Chondrocyte (in vitro differentiated cells): ENCODE data around the gene LMO7. TPM values are rescaled to one million over a fixed set of nuclear protein-coding genes. Genes with fewer than 3 reads are reported as not detected.
A peak's percentile ranks its signal among the peaks of the same experiment; 100 is the strongest.

Source experiments
- DNase-seq: peaks from one replicate; pipeline ENCODE4 v3.0.0; 2021; ENCODE audit warnings: mixed read lengths, low spot score
- H3K27ac Mint-ChIP-seq: one replicate; pipeline ENCODE4 v1.8.0; 2021; ENCODE audit warnings: mild to moderate bottlenecking, moderate library complexity, mixed read lengths; ENCODE audit not compliant: unreplicated experiment
- H3K27me3 Mint-ChIP-seq: 2 replicates; pipeline ENCODE4 v1.8.0; 2021; ENCODE audit warnings: low read depth, mixed read lengths
- H3K36me3 Mint-ChIP-seq: 2 replicates; pipeline ENCODE4 v1.8.0; 2021; ENCODE audit warnings: low read depth, mixed read lengths
- H3K4me1 Mint-ChIP-seq: 2 replicates; pipeline ENCODE4 v1.8.0; 2021; ENCODE audit warnings: low read depth, mild to moderate bottlenecking, mixed read lengths
- H3K4me3 Mint-ChIP-seq: one replicate; pipeline ENCODE4 v1.8.0; 2021; ENCODE audit warnings: mild to moderate bottlenecking, moderate library complexity, mixed read lengths; ENCODE audit not compliant: unreplicated experiment
- H3K9me3 Mint-ChIP-seq: 2 replicates; pipeline ENCODE4 v1.8.0; 2021; ENCODE audit warnings: low read depth, mixed read lengths
- long read RNA-seq: library from polyadenylated mRNA; stranded (forward); transcript quantifications from one replicate; pipeline ENCODE4 v2.0.0, GENCODE V29; 2021
- total RNA-seq: library from RNA; stranded (reverse); gene quantifications from 3 replicates; pipeline ENCODE4 v1.2.1, GENCODE V29; 2021
- TF ChIP-seq, protein P1 (sequence below): fragments of 200-600 bp; sonication (generic); IDR thresholded peaks from 2 replicates; pipeline ENCODE4 v1.5.0; 2021; ENCODE audit warnings: antibody characterized with exemption, mild to moderate bottlenecking, moderate library complexity

The LMO7 gene
- total RNA-seq: 199 to 335 TPM (median 201 TPM) in 3 replicates
- long read RNA-seq, transcript LMO7-227 (1 exons, 2,039 nt): major isoform, 6 of 113 reads
- long read RNA-seq, partial matches to known transcripts: 53 of 113 reads
- long read RNA-seq, other reads (novel, unspliced or antisense): 54 of 113 reads

DNA sequence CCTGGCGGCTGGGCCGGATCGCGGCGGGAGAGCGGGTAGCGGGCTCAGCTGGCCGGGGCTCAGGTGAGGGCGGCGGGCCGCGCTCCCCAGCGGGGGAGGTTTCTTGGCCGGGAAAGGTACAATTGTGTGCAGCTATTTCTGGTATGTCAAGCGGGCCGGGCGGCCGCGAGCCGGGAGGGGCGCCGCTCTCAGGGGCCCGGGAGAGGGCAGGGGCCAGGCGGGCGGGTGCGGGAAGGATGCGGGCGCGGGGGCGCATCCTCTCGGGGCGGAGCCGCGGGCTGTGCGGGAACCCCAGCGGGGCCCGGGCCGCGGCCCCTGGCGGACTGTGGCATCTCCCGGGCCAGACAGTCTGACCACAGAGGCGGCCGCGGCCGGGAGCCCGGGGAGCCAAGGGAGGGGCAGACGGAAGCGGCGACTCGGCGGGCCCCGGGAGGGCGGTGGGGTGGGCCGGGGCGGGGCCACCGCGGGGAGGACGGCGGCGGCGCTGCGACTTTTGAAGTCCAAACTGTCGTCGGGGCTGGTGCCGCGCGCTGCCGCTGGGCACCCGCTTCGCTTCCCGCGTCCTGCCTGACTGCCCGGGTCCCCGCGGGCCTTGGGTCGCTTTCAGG is at the start of gene LMO7:
Gene LMO7, plus strand, starts transcription at position 503 of the 608 bp plus-strand sequence. CDS start 328 bp downstream, outside the sequence.
- H3K9me3 Mint-ChIP-seq: no peaks in the 10 kb centered on the region
- peak within 1 kb of the TSS; percentile 73 for H3K4me3 Mint-ChIP-seq
- peaks cover 55% of the 10 kb centered on the region for H3K4me1 Mint-ChIP-seq
- TF ChIP-seq, protein P1, sequence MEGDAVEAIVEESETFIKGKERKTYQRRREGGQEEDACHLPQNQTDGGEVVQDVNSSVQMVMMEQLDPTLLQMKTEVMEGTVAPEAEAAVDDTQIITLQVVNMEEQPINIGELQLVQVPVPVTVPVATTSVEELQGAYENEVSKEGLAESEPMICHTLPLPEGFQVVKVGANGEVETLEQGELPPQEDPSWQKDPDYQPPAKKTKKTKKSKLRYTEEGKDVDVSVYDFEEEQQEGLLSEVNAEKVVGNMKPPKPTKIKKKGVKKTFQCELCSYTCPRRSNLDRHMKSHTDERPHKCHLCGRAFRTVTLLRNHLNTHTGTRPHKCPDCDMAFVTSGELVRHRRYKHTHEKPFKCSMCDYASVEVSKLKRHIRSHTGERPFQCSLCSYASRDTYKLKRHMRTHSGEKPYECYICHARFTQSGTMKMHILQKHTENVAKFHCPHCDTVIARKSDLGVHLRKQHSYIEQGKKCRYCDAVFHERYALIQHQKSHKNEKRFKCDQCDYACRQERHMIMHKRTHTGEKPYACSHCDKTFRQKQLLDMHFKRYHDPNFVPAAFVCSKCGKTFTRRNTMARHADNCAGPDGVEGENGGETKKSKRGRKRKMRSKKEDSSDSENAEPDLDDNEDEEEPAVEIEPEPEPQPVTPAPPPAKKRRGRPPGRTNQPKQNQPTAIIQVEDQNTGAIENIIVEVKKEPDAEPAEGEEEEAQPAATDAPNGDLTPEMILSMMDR: no peak
- no peaks in the 10 kb centered on the region for H3K36me3 Mint-ChIP-seq
- H3K27ac Mint-ChIP-seq: peak within 1 kb of the TSS; percentile 81
- DNase-seq: peak; percentile 92
- no peaks in the 10 kb centered on the region for H3K27me3 Mint-ChIP-seq

DNA sequence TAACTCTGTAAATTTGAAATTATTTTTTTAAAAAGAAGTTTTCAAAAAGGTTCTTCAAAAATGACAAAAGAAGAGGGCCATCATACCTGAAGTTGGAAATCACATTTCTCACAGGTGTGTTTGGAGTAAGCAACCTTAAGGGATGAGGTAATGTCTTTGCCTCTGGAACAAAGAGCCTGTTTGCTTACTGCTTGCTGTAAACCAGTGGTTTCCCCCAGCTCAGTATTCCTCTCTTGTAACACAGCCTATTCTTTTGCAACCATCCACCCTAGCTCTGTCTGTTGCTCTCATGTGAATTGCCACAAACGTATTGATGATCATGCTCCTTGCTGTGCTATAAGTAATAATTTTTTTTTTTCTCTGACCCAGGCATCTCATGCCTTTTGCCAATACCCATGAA is 48.5 kb upstream of the LMO7 start:
- Mint-ChIP-seq H3K4me3 (no peak overlapping the region), H3K27ac (no peak overlapping the region), H3K4me1 (peaks cover 5% of the 10 kb centered on the region), H3K36me3 (peaks cover 20% of the 10 kb centered on the region), H3K9me3 (peaks cover 24% of the 10 kb centered on the region), H3K27me3 (no peaks in the 10 kb centered on the region)
- DNase-seq: no peak
- TF ChIP-seq, protein P1: no peak

DNA sequence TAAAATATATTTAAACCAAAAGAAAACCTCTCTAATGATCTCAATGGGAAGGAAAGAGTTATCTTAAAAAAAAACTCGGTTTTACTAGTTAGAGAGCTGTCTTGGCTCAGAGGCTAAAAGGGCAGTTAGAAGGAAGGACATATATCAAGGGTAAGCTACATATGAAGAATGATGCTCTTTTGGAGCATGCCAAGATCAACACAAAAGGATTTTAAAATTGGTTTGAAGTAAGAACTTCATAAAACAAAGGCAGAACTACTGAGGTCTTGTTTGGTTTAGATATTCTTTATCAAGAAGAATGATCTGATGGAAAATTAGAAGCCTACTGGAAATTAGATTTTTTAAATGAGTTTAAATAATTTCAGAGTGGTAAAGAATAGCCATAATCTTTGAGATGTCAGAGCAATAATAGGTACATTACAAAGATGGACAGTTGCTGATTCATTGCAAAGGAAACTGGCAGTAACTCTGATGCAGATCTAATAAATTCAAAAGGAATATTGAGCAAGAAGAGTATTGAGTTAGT is 39.4 kb upstream of the LMO7 start:
- Mint-ChIP-seq H3K4me1 (peaks cover 8% of the 10 kb centered on the region), H3K4me3 (no peak overlapping the region), H3K27ac (no peak overlapping the region), H3K36me3 (peaks cover 5% of the 10 kb centered on the region), H3K9me3 (no peaks in the 10 kb centered on the region), H3K27me3 (no peaks in the 10 kb centered on the region)
- TF ChIP-seq, protein P1: no peak
- DNase-seq: no peak

DNA sequence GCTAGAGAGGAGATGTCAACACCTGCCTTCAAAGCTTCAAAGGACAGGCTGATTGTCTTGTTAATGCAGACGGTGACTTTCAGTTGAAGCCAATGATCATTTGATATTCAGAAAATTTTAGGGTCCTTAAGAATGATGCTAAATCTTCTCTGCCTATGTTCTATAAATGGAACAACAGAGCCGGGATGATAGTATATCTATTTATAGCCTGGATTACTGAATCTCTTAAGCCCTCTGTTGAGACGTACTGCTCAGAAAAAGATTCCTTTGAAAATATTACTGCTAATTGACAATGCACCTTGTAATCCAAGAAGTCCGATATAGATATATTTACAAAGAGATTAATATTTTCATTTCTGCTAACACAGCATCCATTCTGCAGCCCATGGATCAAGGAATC is 35.8 kb upstream of the LMO7 start:
- Mint-ChIP-seq H3K4me1 (peaks cover 13% of the 10 kb centered on the region), H3K9me3 (no peaks in the 10 kb centered on the region), H3K27ac (no peak overlapping the region), H3K4me3 (no peak overlapping the region), H3K36me3 (peaks cover 5% of the 10 kb centered on the region), H3K27me3 (no peaks in the 10 kb centered on the region)
- TF ChIP-seq, protein P1: no peak
- no peak for DNase-seq

DNA sequence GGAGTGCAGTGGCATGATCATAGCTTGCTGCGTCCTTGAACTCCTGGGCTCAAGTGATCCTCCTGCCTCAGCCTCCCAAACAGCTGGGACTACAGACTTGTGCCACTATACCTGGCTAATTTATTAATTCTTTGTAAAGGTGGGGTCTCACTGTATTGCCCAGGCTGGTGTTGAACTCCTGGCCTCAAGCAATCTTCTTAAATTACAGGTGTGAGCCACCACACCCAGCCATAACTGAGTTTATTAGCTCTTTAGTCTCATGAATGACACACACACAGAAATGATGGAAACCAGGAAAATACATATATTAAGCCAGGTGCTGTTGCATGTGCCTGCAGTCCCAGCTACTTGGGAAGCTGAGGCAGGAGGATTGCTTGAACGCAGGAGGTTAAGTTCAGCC is 33.1 kb upstream of the LMO7 start:
- Mint-ChIP-seq H3K4me3 (no peak overlapping the region), H3K27ac (no peak overlapping the region), H3K4me1 (peaks cover 13% of the 10 kb centered on the region), H3K27me3 (no peaks in the 10 kb centered on the region), H3K36me3 (peaks cover 11% of the 10 kb centered on the region), H3K9me3 (no peaks in the 10 kb centered on the region)
- DNase-seq: no peak
- TF ChIP-seq, protein P1: no peak
